GM21360 (cell line): ENCODE measurements around the gene ZNF317.
A peak's percentile ranks its signal among the peaks of the same experiment; 100 is the strongest.

ENCODE experiments used
- ATAC-seq: cut with Tn5 transposase; IDR thresholded peaks from one replicate; pipeline ENCODE4 v1.9.1; 2021; ENCODE audit warnings: mild to moderate bottlenecking, moderate library complexity; ENCODE audit not compliant: unreplicated experiment

The ZNF317 gene

DNA sequence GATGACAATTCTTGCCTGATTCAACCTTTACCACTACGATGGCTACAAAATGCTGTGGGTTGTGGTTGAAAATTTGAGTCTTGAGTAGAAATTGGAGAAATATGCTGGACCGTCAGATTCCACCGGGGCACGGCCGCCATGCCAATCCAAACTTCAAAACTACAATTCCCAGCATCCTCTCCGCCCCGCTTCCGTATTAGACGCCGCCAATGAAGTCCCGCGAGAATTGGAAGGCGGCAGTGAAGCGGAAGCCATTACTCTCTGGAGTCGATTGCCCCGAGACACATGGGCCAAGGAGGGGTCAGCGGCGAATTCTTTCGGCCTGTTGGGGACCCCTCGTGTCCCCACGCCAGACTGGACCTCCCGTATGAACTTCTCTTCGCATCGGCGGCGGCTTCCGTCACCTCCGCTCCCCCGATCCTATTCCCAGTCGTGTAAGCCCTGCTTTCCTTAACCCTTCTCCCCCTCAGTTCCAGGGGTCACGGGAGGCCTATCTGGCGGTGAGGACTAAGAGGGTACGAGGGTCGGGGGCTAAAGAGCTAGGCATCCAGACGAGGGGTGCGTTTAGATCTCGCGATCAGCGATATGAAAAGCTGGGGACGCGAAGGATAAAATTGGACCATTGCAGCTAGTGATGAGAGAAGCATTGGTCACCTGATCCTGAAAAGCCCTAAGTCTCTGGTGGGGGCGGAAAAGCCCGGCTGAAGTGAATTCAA lies at the start of gene ZNF317:
Gene ZNF317 (plus strand): TSS at position 239 of the 716 bp plus-strand sequence. CDS start 15,620 bp downstream, outside the sequence.
- peak; percentile 95 for ATAC-seq

DNA sequence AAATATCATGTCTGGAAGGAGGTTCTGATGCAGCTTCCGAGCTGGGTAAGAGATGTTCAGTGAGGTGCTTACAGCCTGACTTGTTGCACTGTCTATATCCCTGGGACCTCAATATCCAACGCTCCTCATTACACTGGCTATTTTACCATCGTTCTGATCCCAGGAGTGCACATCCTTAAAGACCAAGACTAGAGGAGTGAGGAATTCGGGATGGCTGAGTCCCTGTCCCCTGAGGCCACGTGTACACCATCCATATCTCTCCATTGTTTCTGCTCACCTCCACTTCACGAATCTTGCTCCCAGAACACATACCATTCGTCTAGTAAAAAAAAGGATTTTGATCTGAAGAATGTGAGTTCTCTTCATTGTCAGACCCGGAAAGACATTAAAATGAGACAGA lies 32.8 kb upstream of the ZNF317 start, which contains the start of gene OR7G2:
Gene OR7G2 (minus strand): TSS at position 101 of the 400 bp plus-strand sequence. CDS start 4,232 bp downstream, outside the sequence.
- no peak for ATAC-seq

DNA sequence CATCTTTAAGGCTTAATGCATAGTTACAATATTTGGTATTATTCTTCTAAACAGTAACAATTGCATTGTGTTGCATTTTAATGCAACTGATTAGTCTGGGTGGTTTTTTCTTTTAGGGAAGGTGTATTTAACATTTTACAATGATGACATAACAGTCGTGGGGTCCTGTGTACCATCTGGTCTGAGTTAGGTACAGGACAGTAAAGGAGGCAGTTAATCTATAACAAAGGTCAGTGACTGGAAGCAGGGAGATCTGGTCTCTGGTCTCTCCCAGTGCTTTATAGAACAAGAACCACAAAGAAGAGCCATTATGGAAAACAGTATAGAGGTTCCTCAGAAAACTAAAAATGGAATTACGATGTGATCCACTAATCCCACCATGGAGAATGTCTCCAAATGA lies 30.2 kb upstream of the ZNF317 start:
- no peak for ATAC-seq

DNA sequence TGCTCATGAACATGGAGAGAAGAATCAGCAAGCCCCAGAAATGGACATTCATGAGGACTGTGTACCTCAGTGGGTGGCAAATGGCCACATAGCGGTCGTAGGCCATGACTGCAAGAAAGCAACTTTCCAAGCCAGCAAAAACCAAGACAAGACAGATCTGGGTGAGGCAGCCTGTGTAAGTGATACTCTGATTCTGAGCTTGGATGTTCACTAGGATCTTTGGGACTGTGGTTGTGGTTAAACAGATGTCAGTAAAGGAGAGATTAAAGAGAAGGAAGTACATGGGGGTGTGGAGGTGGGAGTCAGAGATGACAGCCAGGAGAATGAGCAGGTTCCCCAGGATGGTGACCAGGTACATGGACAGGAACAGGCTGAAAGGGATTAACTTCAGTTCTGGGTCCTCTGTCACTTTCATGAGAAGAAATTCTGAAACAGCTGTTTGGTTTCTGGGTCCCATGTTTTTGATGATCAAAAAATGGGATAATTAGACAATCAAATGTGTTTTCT lies 24.8 kb upstream of the ZNF317 start, which contains the start of gene OR7G1:
Gene OR7G1 (minus strand): TSS at position 457 of the 507 bp plus-strand sequence. CDS start 0 bp downstream, at position 457.
- ATAC-seq = no peak

DNA sequence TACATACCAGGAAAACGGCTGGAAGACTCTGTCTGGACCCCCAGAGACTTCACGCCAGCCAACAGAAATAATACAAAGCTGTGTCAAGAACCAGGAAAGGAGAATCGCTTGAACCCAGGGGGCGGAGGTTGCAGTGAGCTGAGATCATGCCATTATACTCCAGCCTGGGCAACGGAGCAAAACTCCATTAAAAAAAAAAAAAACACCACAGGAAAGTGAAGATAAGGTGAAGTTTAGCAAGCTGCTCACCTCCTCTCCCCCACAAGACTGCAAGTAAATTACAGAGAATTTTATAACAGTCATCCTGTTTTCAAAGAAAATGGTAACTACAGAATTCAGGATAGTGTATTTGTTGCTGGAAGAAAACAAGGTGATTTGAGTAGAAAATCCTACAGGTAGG lies 23.6 kb upstream of the ZNF317 start:
- ATAC-seq = no peak

DNA sequence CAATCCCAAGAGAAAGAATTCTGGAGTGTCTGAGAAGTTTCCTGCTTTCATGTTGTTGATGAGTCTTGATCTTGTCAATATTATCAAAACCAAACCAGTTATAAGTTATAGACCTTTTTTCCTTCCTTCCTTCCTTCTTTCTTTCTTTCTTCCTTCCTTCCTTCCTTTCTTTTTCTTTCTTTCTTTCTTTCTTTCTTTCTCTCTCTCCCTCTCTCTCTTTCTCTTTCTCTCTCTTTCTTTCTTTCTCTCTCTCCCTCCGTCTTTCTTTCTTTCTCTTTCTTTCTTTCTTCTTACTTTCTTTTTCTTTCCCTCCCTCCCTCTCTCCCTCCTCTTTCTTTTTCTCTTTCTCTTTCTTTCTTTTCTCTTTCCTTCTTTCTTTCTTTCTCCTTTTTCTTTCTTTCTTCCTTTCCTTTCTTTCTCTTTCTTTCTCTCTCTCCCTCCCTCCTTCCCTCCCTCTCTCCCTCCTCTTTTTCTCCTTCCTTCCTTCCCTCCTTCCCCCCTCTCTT lies 13.2 kb upstream of the ZNF317 start, which contains the start of gene OR7G3:
Gene OR7G3 (minus strand): TSS at position 51 of the 506 bp plus-strand sequence. CDS start 0 bp downstream, at position 51.
- ATAC-seq = no peak

DNA sequence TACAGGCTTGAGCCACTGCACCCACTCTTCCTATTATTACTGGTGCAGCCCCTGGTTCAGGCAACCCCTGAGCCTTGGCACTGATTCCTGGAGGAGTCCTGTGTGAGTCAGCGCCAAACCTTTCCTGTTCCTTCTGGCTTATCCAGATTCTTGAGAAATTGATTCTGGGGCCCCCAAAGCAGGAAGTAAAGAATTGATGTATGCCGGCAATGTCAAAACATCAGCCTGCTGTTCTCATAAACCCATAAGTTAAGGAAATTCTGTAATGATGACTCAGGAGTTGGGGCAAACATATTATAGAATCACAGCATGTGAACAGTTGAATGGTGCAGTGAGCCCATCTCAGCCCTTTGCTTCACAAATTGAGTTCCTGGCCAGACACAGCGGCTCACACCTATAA lies 12.0 kb upstream of the ZNF317 start:
- ATAC-seq = no peak

DNA sequence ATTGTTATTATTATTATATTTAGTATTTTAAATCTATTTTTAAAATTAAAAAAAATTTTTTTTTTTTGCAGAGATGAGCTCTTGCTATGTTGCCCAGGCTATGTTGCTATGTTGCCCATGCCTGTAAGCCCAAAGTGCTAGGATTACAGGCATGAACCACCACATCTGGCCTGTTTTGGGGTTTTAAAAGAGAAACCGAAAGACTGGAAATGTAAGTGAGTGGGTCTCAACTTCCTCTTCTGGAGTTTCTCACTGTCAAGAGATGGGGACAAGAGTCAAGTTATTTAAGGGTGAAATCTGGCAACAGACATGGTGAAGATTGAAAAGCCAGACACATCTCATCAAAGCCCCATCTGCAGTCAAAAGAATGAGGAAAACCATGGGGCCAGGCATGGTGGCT lies 9.2 kb upstream of the ZNF317 start:
- ATAC-seq = no peak

DNA sequence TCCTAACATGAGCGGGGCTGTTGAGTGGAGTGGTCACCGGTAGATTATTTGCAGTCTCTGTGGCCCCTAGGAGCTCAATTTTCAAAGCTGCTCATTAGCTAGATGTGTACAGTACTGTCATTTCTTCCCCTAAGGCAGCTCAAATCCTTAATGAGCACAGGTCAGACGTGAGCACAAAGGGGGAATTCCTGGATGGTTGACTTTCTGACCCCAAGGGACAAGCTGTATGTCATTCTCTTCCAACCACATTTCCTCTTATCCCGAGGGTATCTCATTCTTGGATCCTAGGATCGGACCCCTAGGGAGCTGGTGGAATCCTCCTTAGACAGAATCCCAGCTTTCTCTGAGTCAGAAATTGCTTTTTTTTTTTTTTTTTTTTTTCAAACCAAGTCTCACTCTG lies 7.8 kb upstream of the ZNF317 start:
- no peak for ATAC-seq

DNA sequence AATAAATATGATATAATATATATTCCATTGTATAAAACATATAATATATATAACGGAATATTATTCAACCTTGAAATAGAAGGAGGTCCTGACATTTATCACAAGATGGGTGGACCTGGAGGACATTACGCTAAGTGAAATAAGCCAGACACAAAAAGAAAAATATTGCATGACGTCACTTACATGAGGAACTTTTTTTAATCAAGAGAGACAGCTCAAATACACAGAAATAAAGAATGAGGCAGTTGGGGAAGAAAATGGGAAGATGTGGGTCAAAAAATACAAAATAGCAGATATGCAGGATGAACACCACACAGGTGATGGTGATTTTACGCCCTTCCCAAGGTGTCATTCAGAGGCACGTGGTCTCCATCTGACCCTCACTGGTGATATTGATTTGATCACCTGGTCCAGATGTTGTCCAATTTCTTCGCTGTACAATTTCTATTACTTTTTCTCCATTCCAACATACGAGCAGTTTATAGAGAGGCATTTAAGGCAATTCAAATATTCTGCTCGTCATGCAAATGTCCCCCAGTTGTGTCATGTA lies 513 bp upstream of the ZNF317 start:
- ATAC-seq = no peak

DNA sequence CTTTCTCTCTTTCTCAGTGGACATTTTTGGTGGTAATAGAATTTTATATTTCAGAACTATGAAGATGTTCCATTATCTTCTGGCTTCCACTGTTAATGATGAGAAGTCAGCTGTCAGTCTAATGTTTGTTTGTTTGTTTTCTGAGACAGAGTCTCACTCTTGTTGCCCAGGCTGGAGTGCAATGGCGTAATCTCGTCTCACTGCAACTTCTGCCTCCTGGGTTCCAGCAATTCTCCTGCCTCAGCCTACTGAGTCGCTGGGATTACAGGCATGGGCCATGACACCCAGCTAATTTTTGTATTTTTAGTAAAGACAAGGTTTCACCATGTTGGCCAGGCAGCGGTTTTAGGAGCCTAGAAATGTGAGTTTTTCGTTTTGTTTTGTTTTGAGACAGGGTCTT lies 4.7 kb downstream of the ZNF317 start:
- no peak for ATAC-seq

DNA sequence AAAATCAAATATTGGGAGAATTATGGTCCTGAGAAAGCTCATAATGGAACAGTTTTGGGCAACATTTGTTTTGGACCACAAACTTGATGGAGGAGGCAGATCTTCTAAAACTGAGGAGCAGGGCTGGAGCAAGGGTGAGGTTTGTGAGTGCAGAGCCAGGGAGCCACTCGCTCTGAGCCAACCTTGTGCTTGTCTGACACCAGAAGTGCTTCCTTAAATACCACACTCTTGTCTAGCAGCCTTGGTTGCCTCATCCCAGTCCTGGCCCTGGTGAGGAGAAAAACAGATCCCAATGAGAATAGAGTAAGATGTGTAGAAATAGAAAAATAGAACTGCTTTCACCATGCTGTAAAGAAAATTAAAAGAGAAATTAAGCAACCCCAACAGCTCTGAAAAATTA lies 6.7 kb downstream of the ZNF317 start:
- no peak for ATAC-seq

DNA sequence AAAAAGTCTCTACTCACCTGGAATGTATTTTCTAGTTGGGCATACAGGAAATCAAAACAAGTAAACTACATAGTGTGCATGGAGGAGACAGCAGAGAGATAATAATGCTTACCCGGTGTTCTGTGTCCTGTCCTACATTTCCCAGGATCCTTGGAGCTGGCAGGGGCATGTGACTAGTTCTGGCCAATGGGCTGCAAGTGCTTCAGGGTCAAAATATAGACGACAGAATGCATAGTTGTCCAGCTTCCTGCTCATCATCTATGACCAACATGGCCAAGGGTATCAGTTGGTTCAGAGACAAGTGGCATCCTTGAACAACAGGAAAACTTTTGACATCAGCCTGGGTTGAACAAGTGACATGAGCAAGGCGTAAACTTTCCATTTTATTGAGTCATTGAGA lies 8.5 kb downstream of the ZNF317 start:
- ATAC-seq = no peak

DNA sequence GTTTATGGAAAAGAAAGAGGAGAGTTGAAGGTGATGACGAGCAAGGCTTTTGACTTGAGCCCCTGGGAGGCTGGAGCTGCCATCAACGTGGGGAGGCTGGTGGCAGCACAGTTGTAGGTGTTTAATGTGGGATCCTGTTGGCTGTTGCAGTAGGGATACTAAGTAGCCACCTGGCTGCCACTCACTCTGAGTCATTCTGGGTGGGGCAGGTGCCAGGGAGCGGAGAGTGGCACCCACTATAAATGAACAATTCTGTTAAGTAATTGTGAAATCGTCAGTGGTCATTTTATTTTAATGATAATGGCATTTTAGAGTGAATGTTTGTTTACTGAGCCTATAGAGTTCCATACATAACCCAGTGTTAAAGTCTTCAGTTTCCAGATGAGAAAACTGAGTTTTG lies 9.8 kb downstream of the ZNF317 start:
- no peak for ATAC-seq

DNA sequence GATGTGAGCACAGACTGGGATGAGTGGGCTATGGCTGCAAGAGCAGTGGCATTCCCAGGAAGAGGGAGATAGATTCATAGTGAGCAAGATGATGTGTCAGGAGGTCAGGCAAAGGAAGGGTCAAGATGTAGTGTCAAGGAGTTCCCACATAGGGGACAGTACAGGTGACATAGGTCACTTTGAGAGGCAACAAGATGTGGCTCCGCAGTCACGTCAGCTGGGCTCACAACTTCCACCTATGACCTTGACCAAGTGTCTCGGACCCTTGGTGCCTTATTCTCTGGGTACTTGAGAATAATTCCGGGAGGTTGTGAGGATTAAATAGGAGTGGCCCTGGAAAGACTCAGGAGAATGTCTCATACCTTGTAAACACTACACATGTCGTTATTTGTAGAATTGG lies 10.5 kb downstream of the ZNF317 start:
- ATAC-seq = no peak

DNA sequence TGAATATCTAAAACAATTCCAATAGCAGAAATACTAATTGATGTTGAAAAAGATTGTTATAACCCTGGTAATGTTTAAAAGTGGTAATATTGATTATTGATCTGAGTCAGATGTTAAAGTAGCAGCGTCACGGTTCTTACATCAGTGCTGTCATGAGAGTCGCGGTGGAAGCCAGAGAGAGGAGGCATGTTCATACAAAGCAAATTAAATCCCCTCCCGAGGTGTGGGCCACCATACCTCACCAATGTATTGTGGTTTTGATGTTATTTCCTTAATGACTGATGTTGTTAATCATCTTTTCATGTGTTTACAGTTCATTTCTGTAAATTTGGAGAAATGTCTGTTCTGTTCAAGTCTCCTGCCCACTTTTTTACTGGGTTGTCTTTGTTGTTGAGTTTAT lies 11.2 kb downstream of the ZNF317 start:
- ATAC-seq = no peak

DNA sequence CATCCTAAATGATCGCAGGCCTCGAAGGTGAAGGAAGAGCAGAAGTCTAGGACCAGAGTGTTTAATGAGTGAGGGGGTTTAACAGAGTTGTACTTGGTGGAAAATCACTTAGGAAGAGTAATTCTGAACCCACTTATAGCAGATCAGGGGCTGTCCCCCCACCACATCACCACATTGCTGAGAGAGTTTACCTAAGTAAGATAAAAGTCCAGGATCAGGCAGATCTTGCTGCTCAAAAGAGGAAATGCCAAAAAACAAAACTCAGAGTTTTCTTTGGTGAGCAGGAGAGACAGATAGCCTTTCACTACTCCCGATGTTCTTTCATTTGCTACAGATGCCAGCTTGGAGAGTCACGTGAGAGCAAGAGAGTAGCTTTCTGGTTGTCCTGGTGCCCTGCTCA lies 15.4 kb downstream of the ZNF317 start:
- no peak for ATAC-seq

DNA sequence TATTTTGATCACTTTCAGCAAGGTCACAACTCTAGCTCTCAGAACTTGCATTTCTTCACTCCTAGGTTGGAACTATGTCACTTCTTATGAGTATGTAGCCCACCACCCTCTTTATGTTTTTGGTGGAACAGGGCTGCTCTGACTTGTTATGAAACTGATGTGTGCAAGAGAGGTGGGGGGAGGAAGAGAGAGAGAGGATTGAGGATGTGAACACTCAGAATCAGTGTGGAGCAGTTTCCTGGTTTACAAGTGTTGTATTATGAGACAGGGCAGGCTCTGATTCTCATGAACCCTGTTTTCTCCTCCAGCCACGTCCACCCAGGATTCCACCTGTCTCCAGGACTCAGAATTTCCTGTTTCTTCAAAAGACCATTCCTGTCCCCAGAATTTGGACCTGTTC lies 16.1 kb downstream of the ZNF317 start:
- ATAC-seq = no peak

DNA sequence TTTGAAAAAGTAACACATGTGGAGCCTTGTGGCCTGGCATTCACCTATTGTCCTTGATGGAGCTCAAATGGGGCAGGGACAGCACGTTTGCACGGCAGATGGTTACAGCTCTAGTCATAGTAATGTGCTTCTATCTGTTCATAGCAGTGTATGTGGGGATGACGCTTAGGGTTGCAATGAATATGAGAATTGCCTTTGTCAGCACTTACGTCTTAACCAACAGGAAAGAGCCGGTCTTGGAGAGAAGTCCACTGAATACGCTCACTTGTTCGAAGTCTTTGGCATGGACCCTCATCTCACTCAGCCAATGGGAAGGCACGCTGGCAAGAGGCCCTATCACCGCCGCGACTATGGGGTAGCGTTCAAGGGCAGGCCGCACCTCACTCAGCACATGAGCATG lies 19.7 kb downstream of the ZNF317 start:
- no peak for ATAC-seq

DNA sequence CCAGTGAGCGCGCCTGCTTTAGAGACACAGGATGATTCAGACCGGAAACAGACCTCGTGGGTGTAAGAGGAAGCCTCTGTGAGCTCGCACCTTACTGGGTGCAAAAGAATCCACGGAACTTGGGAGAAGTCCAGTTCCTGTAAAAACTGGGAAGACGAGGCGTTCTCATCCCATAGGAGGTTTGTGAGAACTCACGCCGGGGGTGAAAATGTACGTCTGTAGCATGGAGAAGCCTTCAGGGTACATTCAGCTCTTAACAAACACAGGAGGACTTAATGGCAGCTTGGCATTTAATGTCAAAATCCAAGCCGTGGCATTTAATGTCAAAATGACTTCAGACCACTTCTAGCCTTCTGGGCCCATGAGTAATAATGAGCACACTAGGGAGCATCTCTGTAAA lies 21.2 kb downstream of the ZNF317 start:
- ATAC-seq = no peak

DNA sequence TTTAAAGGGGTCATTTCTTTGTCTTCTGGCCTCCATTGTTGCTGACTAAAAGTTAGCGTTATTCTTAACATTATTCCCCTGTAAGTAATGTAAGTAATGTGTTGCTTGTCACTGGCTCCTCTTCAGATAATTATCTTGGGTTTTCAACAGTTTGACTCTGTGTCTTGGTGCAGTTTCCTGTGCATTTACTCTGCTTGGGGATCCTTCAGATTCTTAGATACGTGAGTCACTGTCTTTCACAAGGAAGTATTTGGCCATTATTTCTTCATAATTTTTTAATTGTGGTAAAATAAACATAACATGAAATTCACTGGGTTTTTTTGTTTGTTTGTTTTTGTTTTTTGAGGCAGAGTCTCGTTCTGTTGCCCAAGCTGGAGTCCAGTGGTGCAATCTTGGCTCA lies 25.1 kb downstream of the ZNF317 start:
- ATAC-seq = no peak

DNA sequence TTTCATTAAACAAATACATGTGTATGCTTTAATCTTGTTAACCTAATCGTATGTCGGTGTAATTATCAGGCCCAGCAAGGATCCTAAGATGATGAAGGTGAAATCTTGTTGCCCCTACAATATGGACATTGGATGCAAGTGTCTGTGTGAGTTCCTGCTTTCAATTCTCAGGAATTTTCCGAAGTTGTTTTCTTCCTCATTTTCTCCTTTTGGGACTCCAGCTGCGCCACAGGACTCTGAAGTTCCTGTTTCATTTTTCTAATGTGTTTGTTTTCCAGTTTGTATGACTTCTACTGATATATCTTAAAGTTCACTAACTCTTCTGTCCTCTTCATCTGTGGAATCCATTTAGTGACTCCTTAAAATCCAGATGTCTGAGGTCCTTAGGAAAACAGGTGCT lies 26.6 kb downstream of the ZNF317 start:
- no peak for ATAC-seq
